HepG2 (cell line): ENCODE data around the gene CHCHD5. TPM values are rescaled to one million over a fixed set of nuclear protein-coding genes. Genes with fewer than 3 reads are reported as not detected.
A peak's percentile ranks its signal among the peaks of the same experiment; 100 is the strongest.

Experiments
- FOXJ3 ChIP-seq: sonication (generic); formaldehyde crosslinking; IDR thresholded peaks from 2 replicates; pipeline ENCODE4 v1.4.0; 2020; ENCODE audit warnings: missing genetic modification reagents, mild to moderate bottlenecking, borderline replicate concordance
- HIVEP1 ChIP-seq: sonication (generic); formaldehyde crosslinking; IDR thresholded peaks from 2 replicates; pipeline ENCODE4 v1.4.0; 2020; ENCODE audit warnings: mild to moderate bottlenecking, missing genetic modification reagents
- HOXA3 ChIP-seq: sonication (generic); formaldehyde crosslinking; IDR thresholded peaks from 2 replicates; pipeline ENCODE4 v1.5.0; 2020; ENCODE audit warnings: missing genetic modification reagents
- THAP11 ChIP-seq: IDR thresholded peaks from 2 replicates; pipeline ENCODE4 v1.6.1; 2016; ENCODE audit warnings: missing biosample characterization, missing genetic modification reagents
- ZBTB7B ChIP-seq: sonication (generic); formaldehyde crosslinking; IDR thresholded peaks from 2 replicates; pipeline ENCODE4 v1.4.0; 2020; ENCODE audit warnings: missing genetic modification reagents
- polyA plus RNA-seq, 8 experiments: library from polyadenylated mRNA; depleted of rRNA in 3 of 8; stranded (reverse) in 7 of 8; unstranded in 1 of 8; fragments of >200 nt; fragmentation: Illumina TruSeq in 4 of 8; extraction: Trizol in 4 of 8; gene quantifications; 2 replicates each; pipeline versions ENCODE4 v1.2.1 to v1.2.3, GENCODE V29; 2011 to 2016; ENCODE audit warnings: low read depth in 4 of 8, missing spikeins in 1 of 8, mixed read lengths in 1 of 8; ENCODE audit not compliant: insufficient read depth in 1 of 8
- total RNA-seq, 5 experiments: library from RNA; depleted of rRNA; stranded (reverse); fragments of >200 nt; fragmentation: Illumina TruSeq; extraction: Trizol; gene quantifications; 2 replicates each; pipeline ENCODE4 v1.2.3, GENCODE V29; 2016; ENCODE audit warnings: low read depth in 1 of 5
- TF ChIP-seq, protein P1 (sequence below): sonication (generic); formaldehyde crosslinking; IDR thresholded peaks from 2 replicates; pipeline ENCODE4 v1.9.0; 2022; ENCODE audit warnings: low read depth, missing genetic modification reagents
- TF ChIP-seq, protein P2 (sequence below): sonication (generic); formaldehyde crosslinking; IDR thresholded peaks from 2 replicates; pipeline ENCODE4 v1.4.0; 2020; ENCODE audit warnings: missing genetic modification reagents, borderline replicate concordance

CHCHD5 gene
- total and polyA plus RNA-seq, 2 of the 13 experiments (the other 11 are each of a cell fraction or from before 2014, with no cell fraction given) = 19.0 to 23.9 TPM

DNA sequence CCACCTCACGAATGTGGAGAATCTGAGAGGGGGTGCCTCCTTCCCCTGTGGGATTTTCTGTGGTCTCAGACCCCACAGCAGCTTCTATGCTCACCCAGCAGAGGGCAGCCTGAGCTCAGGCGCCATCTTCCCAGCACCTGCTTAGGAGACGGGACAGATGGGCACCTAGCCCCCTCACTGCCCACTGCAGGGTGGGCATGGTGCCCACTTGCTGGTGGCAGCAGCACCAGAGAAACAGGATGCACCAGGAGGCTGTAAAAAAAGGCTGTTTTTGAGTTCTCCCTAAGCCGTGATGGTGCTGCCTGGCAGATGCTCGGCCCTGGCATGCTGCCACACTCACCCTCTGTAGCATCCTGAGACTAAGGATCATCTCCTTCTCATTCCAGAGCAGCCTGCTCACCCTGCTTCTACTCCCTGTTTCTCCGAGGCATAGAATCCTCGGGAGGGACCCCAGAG, 42.2 kb downstream of the CHCHD5 start (continued):
- TF ChIP-seq, protein P1, sequence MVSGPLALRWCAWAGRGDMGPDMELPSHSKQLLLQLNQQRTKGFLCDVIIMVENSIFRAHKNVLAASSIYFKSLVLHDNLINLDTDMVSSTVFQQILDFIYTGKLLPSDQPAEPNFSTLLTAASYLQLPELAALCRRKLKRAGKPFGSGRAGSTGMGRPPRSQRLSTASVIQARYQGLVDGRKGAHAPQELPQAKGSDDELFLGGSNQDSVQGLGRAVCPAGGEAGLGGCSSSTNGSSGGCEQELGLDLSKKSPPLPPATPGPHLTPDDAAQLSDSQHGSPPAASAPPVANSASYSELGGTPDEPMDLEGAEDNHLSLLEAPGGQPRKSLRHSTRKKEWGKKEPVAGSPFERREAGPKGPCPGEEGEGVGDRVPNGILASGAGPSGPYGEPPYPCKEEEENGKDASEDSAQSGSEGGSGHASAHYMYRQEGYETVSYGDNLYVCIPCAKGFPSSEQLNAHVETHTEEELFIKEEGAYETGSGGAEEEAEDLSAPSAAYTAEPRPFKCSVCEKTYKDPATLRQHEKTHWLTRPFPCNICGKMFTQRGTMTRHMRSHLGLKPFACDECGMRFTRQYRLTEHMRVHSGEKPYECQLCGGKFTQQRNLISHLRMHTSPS (CRISPR knock-in tag) = peak; percentile 94
- TF ChIP-seq ZBTB7B (CRISPR knock-in tag) = 0 out of 2 replicates have a peak, but pooled peaks have one; percentile 63
- TF ChIP-seq, protein P2, sequence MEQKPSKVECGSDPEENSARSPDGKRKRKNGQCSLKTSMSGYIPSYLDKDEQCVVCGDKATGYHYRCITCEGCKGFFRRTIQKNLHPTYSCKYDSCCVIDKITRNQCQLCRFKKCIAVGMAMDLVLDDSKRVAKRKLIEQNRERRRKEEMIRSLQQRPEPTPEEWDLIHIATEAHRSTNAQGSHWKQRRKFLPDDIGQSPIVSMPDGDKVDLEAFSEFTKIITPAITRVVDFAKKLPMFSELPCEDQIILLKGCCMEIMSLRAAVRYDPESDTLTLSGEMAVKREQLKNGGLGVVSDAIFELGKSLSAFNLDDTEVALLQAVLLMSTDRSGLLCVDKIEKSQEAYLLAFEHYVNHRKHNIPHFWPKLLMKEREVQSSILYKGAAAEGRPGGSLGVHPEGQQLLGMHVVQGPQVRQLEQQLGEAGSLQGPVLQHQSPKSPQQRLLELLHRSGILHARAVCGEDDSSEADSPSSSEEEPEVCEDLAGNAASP (CRISPR knock-in tag) = 0 out of 2 replicates have a peak, but pooled peaks have one; percentile 38
- TF ChIP-seq HOXA3 (CRISPR knock-in tag) = peak; percentile 38; the same call in 1 of the 2 replicates
- 0 out of 2 replicates have a peak, but pooled peaks have one; percentile 13 for TF ChIP-seq HIVEP1 (CRISPR knock-in tag)
- peak; percentile 27; the same call in 1 of the 2 replicates for TF ChIP-seq THAP11
- 0 out of 2 replicates have a peak, but pooled peaks have one; percentile 31 for TF ChIP-seq FOXJ3
